GM12878 (cell line): ENCODE measurements around the gene MIEN1. TPM values are rescaled to one million over a fixed set of nuclear protein-coding genes. Genes with fewer than 3 reads are reported as not detected.

ENCODE experiments used
- ATAC-seq: fragments of 200-7000 bp; cut with Tn5 transposase; 3 replicates; pipeline ENCODE4 v1.9.1; 2020; ENCODE audit warnings: mild to moderate bottlenecking, moderate library complexity
- BruUV-seq: library from RNA; stranded (reverse); fragments of 400-500 nt; replicated peaks from 2 replicates; lab custom pipeline; 2021; lab: Mats Ljungman, UMichigan
- CTCF ChIA-PET: fragments of 300-600 bp; sonication (Branson Sonifier 250); formaldehyde crosslinking; extraction: SDS; loops from one replicate; lab custom pipeline; 2021; ENCODE audit warnings: inconsistent platforms; lab: Yijun Ruan, JAX
- POLR2A ChIA-PET: fragments of 350-600 bp; formaldehyde crosslinking; extraction: SDS; loops from one replicate; lab custom pipeline; 2021; ENCODE audit warnings: inconsistent platforms; lab: Charles Lee
- RAD21 ChIA-PET: fragments of 300-600 bp; sonication (Branson Sonifier 250); formaldehyde crosslinking; loops from one replicate; lab custom pipeline; 2023; ENCODE audit warnings: antibody characterized with exemption; ENCODE audit not compliant: unreplicated experiment; lab: Charles Lee
- SMC1A ChIA-PET: fragments of 300-600 bp; sonication (Branson Sonifier 250); formaldehyde crosslinking; loops from one replicate; lab custom pipeline; 2023; ENCODE audit not compliant: unreplicated experiment, uncharacterized antibody; lab: Charles Lee
- DNase-seq: peaks from one replicate; pipeline ENCODE4 v3.0.0-alpha.2; 2011; ENCODE audit warnings: low read depth, low spot score
- FAIRE-seq: peaks from 3 replicates; lab custom pipeline; 2011; peaks lifted over from hg19 to GRCh38; lab: Jason Lieb, UNC
- H2AFZ ChIP-seq: 2 replicates; pipeline ENCODE4 v1.6.0; 2011; ENCODE audit warnings: low read depth, low read length, control low read depth; ENCODE audit not compliant: control insufficient read depth
- H3K27ac ChIP-seq: 2 replicates; pipeline ENCODE4 v1.5.1; 2011; ENCODE audit warnings: control low read depth; ENCODE audit not compliant: control insufficient read depth, insufficient read depth
- H3K27me3 ChIP-seq, 2 experiments: replicated peaks in 1 of 2; 2 replicates each; pipeline versions ENCODE4 v1.6.0 to v1.6.1; 2011; ENCODE audit warnings: low read length in 1 of 2; ENCODE audit not compliant: control insufficient read depth in 2 of 2, insufficient read depth in 2 of 2
- H3K36me3 ChIP-seq, 2 experiments: 2 replicates each; pipeline ENCODE4 v1.5.1; 2011; ENCODE audit warnings: low read length in 1 of 2; ENCODE audit not compliant: control insufficient read depth in 2 of 2, insufficient read depth in 2 of 2
- H3K4me1 ChIP-seq: 2 replicates; pipeline ENCODE4 v1.6.1; 2011; ENCODE audit warnings: mild to moderate bottlenecking, low read length, moderate library complexity, mixed read lengths; ENCODE audit not compliant: control insufficient read depth, insufficient read depth
- H3K4me2 ChIP-seq: 2 replicates; pipeline ENCODE4 v1.6.0; 2011; ENCODE audit warnings: control low read depth; ENCODE audit not compliant: control insufficient read depth, insufficient read depth
- H3K4me3 ChIP-seq: fragments of 200-600 bp; sonication (generic); 2 replicates; pipeline ENCODE4 v1.5.1; 2016
- H3K79me2 ChIP-seq: 2 replicates; pipeline ENCODE4 v1.6.0; 2011; ENCODE audit warnings: low read length; ENCODE audit not compliant: control insufficient read depth, insufficient read depth
- H3K9ac ChIP-seq: 2 replicates; pipeline ENCODE4 v1.8.0; 2011; ENCODE audit warnings: low read length, control low read depth, mixed read lengths; ENCODE audit not compliant: control insufficient read depth, insufficient read depth
- H3K9me3 ChIP-seq: replicated peaks from 3 replicates; pipeline ENCODE4 v1.5.1; 2011; ENCODE audit warnings: mild to moderate bottlenecking, low read length; ENCODE audit not compliant: control insufficient read depth, insufficient read depth
- H4K20me1 ChIP-seq: 2 replicates; pipeline ENCODE4 v1.6.0; 2011; ENCODE audit not compliant: control insufficient read depth, insufficient read depth
- ATF7 ChIP-seq: fragments of 450-650 bp; IDR thresholded peaks from 2 replicates; pipeline ENCODE4 v1.6.1; 2016; ENCODE audit warnings: low read depth, mild to moderate bottlenecking
- CHD4 ChIP-seq: fragments of 200-600 bp; sonication (generic); IDR thresholded peaks from 2 replicates; pipeline ENCODE4 v1.6.1; 2016; ENCODE audit warnings: mild to moderate bottlenecking
- FOXK2 ChIP-seq: fragments of 450-650 bp; IDR thresholded peaks from 2 replicates; pipeline ENCODE4 v1.6.1; 2017; ENCODE audit warnings: mild to moderate bottlenecking, moderate library complexity
- HCFC1 ChIP-seq: fragments of 150-350 bp; IDR thresholded peaks from 2 replicates; pipeline ENCODE4 v1.6.1; 2014; ENCODE audit warnings: low read length
- HDAC6 ChIP-seq: fragments of 200-600 bp; sonication (generic); IDR thresholded peaks from one replicate; pipeline ENCODE4 v1.8.0; 2017; ENCODE audit warnings: antibody characterized with exemption; ENCODE audit not compliant: unreplicated experiment
- NFYB ChIP-seq: IDR thresholded peaks from 2 replicates; pipeline ENCODE4 v1.6.1; 2011; ENCODE audit warnings: low read depth, mild to moderate bottlenecking, low read length, improper control_type of control experiment, moderate library complexity; ENCODE audit not compliant: insufficient read depth
- NR2C2 ChIP-seq: IDR thresholded peaks from 2 replicates; pipeline ENCODE4 v1.6.1; 2011; ENCODE audit warnings: borderline replicate concordance, low read depth; ENCODE audit not compliant: control insufficient read depth, insufficient read length
- PML ChIP-seq: IDR thresholded peaks from 2 replicates; pipeline ENCODE4 v1.6.1; 2012; ENCODE audit warnings: low read length, inconsistent platforms
- RAD21 ChIP-seq: IDR thresholded peaks from 2 replicates; pipeline ENCODE4 v1.6.1; 2011; ENCODE audit warnings: mild to moderate bottlenecking, low read depth, low read length, moderate library complexity; ENCODE audit not compliant: insufficient read depth
- RB1 ChIP-seq: fragments of 450-650 bp; formaldehyde crosslinking; IDR thresholded peaks from 2 replicates; pipeline ENCODE4 v1.6.1; 2017; ENCODE audit warnings: mild to moderate bottlenecking, borderline replicate concordance
- RELA ChIP-seq: fragments of 450-650 bp; IDR thresholded peaks from 2 replicates; pipeline ENCODE4 v1.8.0; 2014; ENCODE audit warnings: borderline replicate concordance; ENCODE audit not compliant: partially characterized antibody
- REST ChIP-seq: IDR thresholded peaks from 2 replicates; pipeline ENCODE4 v1.6.1; 2012; ENCODE audit warnings: mild to moderate bottlenecking, low read depth, low read length
- ZBED1 ChIP-seq: IDR thresholded peaks from 2 replicates; pipeline ENCODE4 v1.6.1; 2016; ENCODE audit warnings: borderline replicate concordance
- ZBTB11 ChIP-seq: fragments of 450-650 bp; formaldehyde crosslinking; IDR thresholded peaks from 2 replicates; pipeline ENCODE4 v1.5.0; 2022; ENCODE audit warnings: mild to moderate bottlenecking, missing genetic modification characterization
- WGBS: methylation state at CpG from one replicate; pipeline ENCODE4 v1.1.6; 2016; ENCODE audit warnings: low lambda C conversion rate; ENCODE audit not compliant: insufficient replicate concordance, insufficient coverage; ENCODE audit errors: missing lambda C conversion rate; 5-methylcytosine and 5-hydroxymethylcytosine counted together
- in situ Hi-C: fragments of 300-500 bp; cut with MboI; formaldehyde crosslinking; loops from 9 replicates; pipeline ENCODE4 v1.14.3; 2018; ENCODE audit warnings: mixed read lengths
- intact Hi-C: fragments of 100-400 bp; cut with micrococcal nuclease; formaldehyde crosslinking; loops from one replicate; pipeline ENCODE4 v1.14.2; 2022; ENCODE audit not compliant: unreplicated experiment
- polyA plus RNA-seq, 11 experiments: library from polyadenylated mRNA; depleted of rRNA in 4 of 11; unstranded in 6 of 11; stranded (reverse) in 5 of 11; fragments of >200 nt; fragmentation: Nextera tagmentation in 4 of 11; fragmentation: Illumina TruSeq in 1 of 11; extraction: Ambion mirVana in 4 of 11; extraction: Trizol in 1 of 11; gene quantifications; 1 replicate in 1 of 11; 2 replicates in 10 of 11; pipeline versions ENCODE4 v1.2.1 to v1.2.3, GENCODE V29; 2011 to 2016; ENCODE audit warnings: inconsistent platforms in 2 of 11, missing spikeins in 2 of 11, low read depth in 1 of 11
- total RNA-seq, 4 experiments: library from RNA; depleted of rRNA in 3 of 4; stranded (reverse); fragments of >200 nt in 3 of 4; fragmentation: Illumina TruSeq in 1 of 4; extraction: Trizol in 1 of 4; gene quantifications; 2 replicates each; pipeline versions ENCODE4 v1.2.1 to v1.2.3, GENCODE V29; 2013 to 2021

Gene MIEN1
- total and polyA plus RNA-seq, 10 of the 15 experiments (the other 5 are each of a cell fraction or from before 2014, with no cell fraction given) = 24.9 to 89.1 (median 47.7) TPM

- ChIA-PET SMC1A (interaction anchor here (0.6 to 0.7 kb wide), 2 partner anchors 75 to 270 kb away, joined by 3 read pairs; no protein-coding TSS in a partner anchor), CTCF (interaction anchor here (0.7 to 2.5 kb wide), 4 partner anchors 10 to 98 kb away, joined by 3 to 11 read pairs (median 8); partner anchors contain the start of gene MIEN1), POLR2A (no interaction called here), RAD21 (interaction anchor here (1.4 kb wide), 1 partner anchor 16 kb away, joined by 3 read pairs; no protein-coding TSS in a partner anchor)
- Histone ChIP-seq H4K20me1 (no peaks in the 10 kb centered on the region), H3K4me2 (no peak overlapping the region), H3K9me3 (no peaks in the 10 kb centered on the region), H2AFZ (no peak overlapping the region), H3K79me2 (no peaks in the 10 kb centered on the region), H3K9ac (no peak overlapping the region), H3K4me1 (no peaks in the 10 kb centered on the region), H3K4me3 (no peak overlapping the region), H3K36me3 (no peaks in the 10 kb centered on the region), H3K27ac (no peak overlapping the region), H3K27me3 (no peaks in the 10 kb centered on the region)
- ATAC-seq = no peak
- 76% methylated on average over 7 of the region's 7 CpGs for WGBS
- in situ Hi-C loops = no loop called here
- intact Hi-C loops = no loop called here
- BruUV-seq = no TSS peak
- TF ChIP-seq RELA (no peak), NR2C2 (no peak), FOXK2 (no peak), ZBTB11 (CRISPR knock-in tag) (no peak), HCFC1 (no peak), ATF7 (no peak), RB1 (no peak), NFYB (no peak), CHD4 (no peak), ZBED1 (no peak), RAD21 (no peak), PML (no peak), HDAC6 (no peak), REST (no peak)
- no peak for FAIRE-seq
- DNase-seq = no peak
These were observed 10.6 kb downstream of the MIEN1 start for GRCh38 chr17:39719563-39720355.
